HG02798 (cell line): ENCODE results near the gene RNU6-7.

Experiments
- ATAC-seq: cut with Tn5 transposase; IDR thresholded peaks from one replicate; pipeline ENCODE4 v1.9.1; 2021; ENCODE audit warnings: mild to moderate bottlenecking; ENCODE audit not compliant: unreplicated experiment, poor library complexity

Gene RNU6-7

GRCh38 chr14:32201816-32202490, at the start of gene RNU6-7:
RNU6-7 (plus strand) TSS chr14:32202045.
- ATAC-seq = no peak

GRCh38 chr14:32166029-32166428, 35.8 kb upstream of the RNU6-7 start:
- ATAC-seq = no peak

- no peak for ATAC-seq
Observed at GRCh38 chr14:32166924-32167323, 34.9 kb upstream of the RNU6-7 start.

GRCh38 chr14:32167907-32168306, 33.9 kb upstream of the RNU6-7 start:
- no peak for ATAC-seq

- no peak for ATAC-seq
Observed at GRCh38 chr14:32169191-32169590, 32.7 kb upstream of the RNU6-7 start.

- no peak for ATAC-seq
Observed at GRCh38 chr14:32171469-32171868, 30.4 kb upstream of the RNU6-7 start.

GRCh38 chr14:32183151-32184058, 18.4 kb upstream of the RNU6-7 start:
- ATAC-seq = no peak

- no peak for ATAC-seq
Observed at GRCh38 chr14:32185097-32185496, 16.7 kb upstream of the RNU6-7 start.

GRCh38 chr14:32186248-32186647, 15.6 kb upstream of the RNU6-7 start:
- peak; percentile 64 for ATAC-seq

- ATAC-seq = no peak
Observed at GRCh38 chr14:32189811-32190210, 12.0 kb upstream of the RNU6-7 start.

- ATAC-seq = no peak
Observed at GRCh38 chr14:32190673-32191072, 11.2 kb upstream of the RNU6-7 start.

GRCh38 chr14:32192712-32193373, 9.0 kb upstream of the RNU6-7 start:
- no peak for ATAC-seq

GRCh38 chr14:32193532-32193931, 8.3 kb upstream of the RNU6-7 start:
- no peak for ATAC-seq

GRCh38 chr14:32195636-32196035, 6.2 kb upstream of the RNU6-7 start:
- no peak for ATAC-seq

GRCh38 chr14:32197919-32198318, 3.9 kb upstream of the RNU6-7 start:
- ATAC-seq = peak; percentile 49

- peak; percentile 16 for ATAC-seq
Observed at GRCh38 chr14:32200368-32201192, 1.3 kb upstream of the RNU6-7 start.

GRCh38 chr14:32201193-32201815, 541 bp upstream of the RNU6-7 start:
- ATAC-seq = peak; percentile 58

- no peak for ATAC-seq
Observed at GRCh38 chr14:32202491-32202997, 699 bp downstream of the RNU6-7 start.
